ENCODE measurements around the gene C11orf52.

- TF ChIP-seq CTCF (IDR thresholded peaks at IDR 0.05; ENCODE audit: low read depth, low read length, missing input control) = no peak
- TF ChIP-seq ZBTB33 (IDR thresholded peaks at IDR 0.05) = no peak
- TF ChIP-seq NR2F2 (IDR thresholded peaks at IDR 0.05) = no peak
- no peak for TF ChIP-seq RAD21 (IDR thresholded peaks at IDR 0.05)
- no peak for TF ChIP-seq MAX (IDR thresholded peaks at IDR 0.05)
- no peak for TF ChIP-seq SP1 (IDR thresholded peaks at IDR 0.05)
- peak; percentile 49 for TF ChIP-seq YY1 (IDR thresholded peaks at IDR 0.05)
- TF ChIP-seq RXRA (IDR thresholded peaks at IDR 0.05) = no peak
- TF ChIP-seq JUND (IDR thresholded peaks at IDR 0.05) = no peak
- no peak for TF ChIP-seq HNF4A (conservative IDR thresholded peaks at IDR 0.05)
- no peak for TF ChIP-seq TAF1 (conservative IDR thresholded peaks at IDR 0.05)
Measured at GRCh38 chr11:111871693-111872161, 47.0 kb upstream of the C11orf52 start.
